Adrenal gland (tissue), 12 donors: ENCODE measurements around the gene IL25. TPM values are rescaled to one million over a fixed set of nuclear protein-coding genes. Genes with fewer than 3 reads are reported as not detected.

Experiments used
- DNase-seq, 7 donors: peaks; one replicate each; pipeline ENCODE4 v3.0.0-alpha.2; 2019 to 2020
- H3K27ac ChIP-seq, 5 donors: fragments of 200-600 bp; sonication (generic) in 4 of 5; 1 replicate in 3 of 5; 2 replicates in 2 of 5; pipeline versions ENCODE4 v1.5.1 to v1.8.0; 2016 to 2020; ENCODE audit warnings: mild to moderate bottlenecking in 1 of 5
- H3K27me3 ChIP-seq: fragments of 200-600 bp; 2 replicates; pipeline ENCODE4 v1.8.0; 2021
- H3K36me3 ChIP-seq, 2 donors: fragments of 200-600 bp; replicated peaks in 1 of 2; 1 replicate in 1 of 2; 2 replicates in 1 of 2; pipeline versions ENCODE4 v1.5.1 to v1.8.0; 2018 to 2022
- H3K4me1 ChIP-seq, 2 donors: fragments of 200-600 bp; replicated peaks in 1 of 2; 1 replicate in 1 of 2; 2 replicates in 1 of 2; pipeline versions ENCODE4 v1.5.1 to v1.8.0; 2018 to 2021
- H3K4me3 ChIP-seq, 4 donors: fragments of 200-600 bp; sonication (generic) in 3 of 4; one replicate each; pipeline ENCODE4 v1.5.1; 2016 to 2018
- H3K9me3 ChIP-seq, 3 donors: fragments of 200-600 bp; sonication (generic) in 1 of 3; replicated peaks in 1 of 3; 1 replicate in 2 of 3; 2 replicates in 1 of 3; pipeline versions ENCODE4 v1.5.1 to v1.8.0; 2016 to 2021
- CTCF ChIP-seq, 6 experiments: fragments of 450-650 bp in 4 of 6; fragments of 200-600 bp in 2 of 6; sonication (generic) in 1 of 6; IDR thresholded peaks; 1 replicate in 5 of 6; 2 replicates in 1 of 6; pipeline versions ENCODE4 v1.5.1 to v1.8.0; 2016 to 2021; ENCODE audit warnings: antibody characterized with exemption in 6 of 6, mild to moderate bottlenecking in 2 of 6, moderate library complexity in 1 of 6
- POLR2A ChIP-seq, 2 donors: fragments of 450-650 bp; IDR thresholded peaks; one replicate each; pipeline ENCODE4 v1.6.1; 2017; ENCODE audit warnings: antibody characterized with exemption in 2 of 2, mild to moderate bottlenecking in 2 of 2, moderate library complexity in 1 of 2
- WGBS, 4 donors: extraction: QIAGEN DNeasy Blood & Tissue Kit in 2 of 4; methylation state at CpG; one replicate each; pipeline versions ENCODE4 v1.1.5 to v1.1.7; 2013 to 2017; 5-methylcytosine and 5-hydroxymethylcytosine counted together
- intact Hi-C, 2 donors: fragments of 100-400 bp; cut with DNase I; formaldehyde crosslinking; loops; one replicate each; pipeline versions ENCODE4 v1.14.1 to v1.15.0; 2022 to 2023
- polyA plus RNA-seq, 3 donors: library from polyadenylated mRNA; stranded (reverse); fragments of 200-250 nt in 2 of 3; fragments of 350-450 nt in 1 of 3; fragmentation: Illumina TruSeq in 1 of 3; extraction: RNeasy Lipid Tissue Mini Kit (QIAGEN cat#74804) in 1 of 3; gene quantifications; one replicate each; pipeline ENCODE4 v1.2.3, GENCODE V29; 2013 to 2014
- total RNA-seq, 9 donors: library from RNA; depleted of rRNA in 4 of 9; stranded (reverse); fragments of >200 nt in 4 of 9; fragments of 120-200 nt in 1 of 9; fragmentation: NEBNext Ultra II Directional in 1 of 9; extraction: Animal tissue kit (Norgen Biotek cat#: 25700) in 1 of 9; gene quantifications; one replicate each; pipeline versions ENCODE4 v1.1.0 to v1.2.4, GENCODE V29; 2013 to 2023
- donor health status: healthy with polysubstance abuse.
- donor health status: Bipolar disorder and iron deficiency.
- donor health status: DM: yes; HTN: yes; CAD: no.
- donor health status: DM: no; HTN: no; CAD: no.
- donor health status: DM: no; HTN: no; CAD: no.
- donor health status: DM: yes; HTN: yes; CAD: no.

IL25 gene
- total and polyA plus RNA-seq, 12 donors = 0.10 TPM; not detected in 11

- H3K4me3 ChIP-seq = no peak overlapping the region
- H3K36me3 ChIP-seq = no peaks in the 10 kb centered on the region
- H3K4me1 ChIP-seq = peaks cover 5 to 11% of the 10 kb centered on the region in 2 donors
- WGBS, 4 donors = 93 to 97% (median 95%) methylated on average over 17 to 19 of the region's 19 CpGs
- H3K27me3 ChIP-seq = peaks cover 7% of the 10 kb centered on the region
- TF ChIP-seq CTCF (IDR thresholded peaks at IDR 0.05) = no peak
- intact Hi-C loops = loop anchor here in 1 of 2 donors (10.0 kb wide), 1 partner anchor 117 kb away; the partner anchor contains the start of gene NGDN
- no peak overlapping the region for H3K27ac ChIP-seq
- no peaks in the 10 kb centered on the region for H3K9me3 ChIP-seq
- peak in 1 of 7 donors; percentile 42 for DNase-seq
Measured at GRCh38 chr14:23347406-23348296, 25.0 kb upstream of the IL25 start.

GRCh38 chr14:23348297-23348655 lies 24.3 kb upstream of the IL25 start:
- intact Hi-C loops = loop anchor here in 1 of 2 donors (10.0 kb wide), 1 partner anchor 117 kb away; the partner anchor contains the start of gene NGDN

GRCh38 chr14:23349156-23349845 lies 23.3 kb upstream of the IL25 start:
- TF ChIP-seq CTCF (IDR thresholded peaks at IDR 0.05) = no peak
- no peak for TF ChIP-seq POLR2A (IDR thresholded peaks at IDR 0.05)
- 81 to 90% (median 83%) methylated on average over 6 to 8 of the region's 8 CpGs for WGBS, 4 donors
- Histone ChIP-seq H3K4me1 (peaks cover 5 to 14% of the 10 kb centered on the region in 2 donors), H3K27me3 (peaks cover 7% of the 10 kb centered on the region), H3K27ac (no peak overlapping the region), H3K4me3 (no peak overlapping the region), H3K9me3 (no peaks in the 10 kb centered on the region), H3K36me3 (no peaks in the 10 kb centered on the region)
- peak in 1 of 7 donors; percentile 43 for DNase-seq
- intact Hi-C loops = loop anchor here in 1 of 2 donors (10.0 kb wide), 1 partner anchor 116 kb away; the partner anchor contains the start of gene NGDN

More at GRCh38 chr14:23348297-23348655, 24.3 kb upstream of the IL25 start:
- peaks cover 5 to 14% of the 10 kb centered on the region in 2 donors for H3K4me1 ChIP-seq
- no peaks in the 10 kb centered on the region for H3K36me3 ChIP-seq
- peaks cover 7% of the 10 kb centered on the region for H3K27me3 ChIP-seq
- no peak for TF ChIP-seq CTCF (IDR thresholded peaks at IDR 0.05)
- TF ChIP-seq POLR2A (IDR thresholded peaks at IDR 0.05) = no peak
- no peaks in the 10 kb centered on the region for H3K9me3 ChIP-seq
- no peak overlapping the region for H3K4me3 ChIP-seq
- WGBS, 4 donors = 85 to 90% (median 89%) methylated on average over 6 of the region's 6 CpGs
- H3K27ac ChIP-seq = no peak overlapping the region
- peak in 1 of 7 donors; percentile 39 for DNase-seq
